Urothelium cell line (cell line): ENCODE results near the gene ARFIP2.
"Not testable (repeated sequence)": the region's sequence is repeated elsewhere in the genome, so short reads cannot be mapped to it uniquely, and the experiment has no call there.

Source experiments
- DNase-seq: peaks from one replicate; pipeline ENCODE4 v3.0.0; 2011; ENCODE audit warnings: low spot score, mixed read lengths
- FAIRE-seq: peaks from 2 replicates; lab custom pipeline; 2011; peaks lifted over from hg19 to GRCh38; lab: Jason Lieb, UNC

The ARFIP2 gene

GRCh38 chr11:6481012-6481923 is at the start of gene ARFIP2, which contains the start of gene TIMM10B:
Gene ARFIP2 (minus strand): TSS chr11:6481331. CDS start chr11:6480421, 910 bp downstream.
Gene TIMM10B (plus strand): TSS chr11:6481501. CDS start chr11:6481517, 16 bp downstream.
- FAIRE-seq: peak; percentile 87
- DNase-seq: peak; percentile 99

DNA sequence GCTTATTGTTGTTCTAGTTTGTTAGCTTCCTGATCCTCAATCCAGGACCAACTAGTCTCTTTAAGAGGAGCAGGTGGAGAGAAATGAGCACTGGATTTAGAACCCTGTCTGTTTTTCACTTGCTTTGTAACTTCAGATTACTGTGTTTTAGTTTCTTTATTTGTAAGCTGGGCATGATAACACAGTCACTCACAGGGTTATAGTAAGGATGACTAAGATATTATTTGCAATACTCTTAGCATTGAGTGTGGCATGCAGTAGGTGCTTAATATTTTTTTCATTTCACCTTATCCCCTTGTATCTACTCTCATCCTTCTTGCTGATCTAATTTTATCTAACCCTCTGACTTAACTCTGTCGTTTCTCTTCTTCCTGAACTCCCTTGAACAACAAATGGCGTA is 49.7 kb upstream of the ARFIP2 start:
- DNase-seq (no peak), FAIRE-seq (no peak)

GRCh38 chr11:6529266-6529665 is 48.1 kb upstream of the ARFIP2 start:
- FAIRE-seq: no peak

GRCh38 chr11:6526411-6527135 is 45.4 kb upstream of the ARFIP2 start:
- no peak for DNase-seq
- FAIRE-seq: no peak

More at GRCh38 chr11:6529266-6529665, 48.1 kb upstream of the ARFIP2 start:
- DNase-seq: no peak

DNA sequence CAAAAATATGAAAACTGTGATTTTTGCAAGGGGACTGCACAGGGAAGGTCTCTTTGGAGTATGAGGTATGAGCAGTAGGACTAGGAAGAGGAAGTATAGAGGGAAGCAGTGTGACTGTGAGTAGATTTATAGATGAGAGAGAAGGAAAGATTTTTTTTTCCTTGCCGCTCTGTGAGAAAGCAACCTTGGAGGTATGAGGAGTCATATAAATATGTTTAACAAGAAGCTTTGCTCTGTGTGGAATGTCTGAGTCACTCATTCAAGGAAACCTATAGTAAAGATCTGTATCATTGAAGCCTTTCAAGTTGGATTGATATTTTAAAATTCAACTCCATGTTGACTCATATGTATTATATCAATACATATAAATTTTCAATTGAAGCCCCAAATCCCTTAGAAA is 42.1 kb upstream of the ARFIP2 start:
- FAIRE-seq: no peak
- DNase-seq: no peak

DNA sequence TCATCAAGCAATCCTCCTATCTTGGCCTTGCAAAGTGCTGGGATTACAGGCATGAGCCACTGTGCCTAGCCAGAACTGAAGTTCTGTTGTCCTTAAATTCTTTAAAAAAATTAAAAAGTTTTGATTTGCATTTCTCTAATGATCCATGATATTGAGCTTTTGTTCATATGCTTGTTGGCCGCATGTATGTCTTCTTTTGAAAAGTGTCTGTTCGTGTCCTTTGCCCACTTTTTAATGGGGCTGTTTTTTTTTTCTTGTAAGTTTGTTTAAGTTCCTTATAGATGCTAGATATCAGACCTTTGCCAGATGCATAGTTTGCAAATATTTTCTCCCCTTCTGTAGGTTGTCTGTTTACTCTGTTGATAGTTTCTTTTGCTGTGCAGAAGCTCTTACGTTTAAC is 40.8 kb upstream of the ARFIP2 start:
- not testable (repeated sequence) for FAIRE-seq, DNase-seq

DNA sequence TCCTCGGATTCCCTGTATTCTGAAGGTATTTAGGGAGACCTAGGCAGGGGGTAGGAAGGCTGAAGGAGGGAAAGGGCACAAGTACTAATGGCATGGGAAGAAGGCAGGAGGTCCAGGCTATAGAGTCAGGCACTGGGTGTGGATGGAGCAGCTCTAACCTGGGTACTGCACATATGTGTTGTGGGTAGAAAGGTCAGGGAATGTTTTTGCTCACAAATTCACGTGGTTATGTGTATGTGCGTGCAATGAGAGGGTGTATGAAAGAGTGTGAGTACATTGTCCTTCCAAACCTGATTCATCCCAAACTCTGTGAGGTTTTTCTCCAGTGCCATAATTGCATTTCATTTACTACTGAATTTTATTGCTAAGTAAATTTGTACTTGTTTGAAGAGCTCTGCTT is 39.1 kb upstream of the ARFIP2 start:
- FAIRE-seq: no peak
- no peak for DNase-seq

DNA sequence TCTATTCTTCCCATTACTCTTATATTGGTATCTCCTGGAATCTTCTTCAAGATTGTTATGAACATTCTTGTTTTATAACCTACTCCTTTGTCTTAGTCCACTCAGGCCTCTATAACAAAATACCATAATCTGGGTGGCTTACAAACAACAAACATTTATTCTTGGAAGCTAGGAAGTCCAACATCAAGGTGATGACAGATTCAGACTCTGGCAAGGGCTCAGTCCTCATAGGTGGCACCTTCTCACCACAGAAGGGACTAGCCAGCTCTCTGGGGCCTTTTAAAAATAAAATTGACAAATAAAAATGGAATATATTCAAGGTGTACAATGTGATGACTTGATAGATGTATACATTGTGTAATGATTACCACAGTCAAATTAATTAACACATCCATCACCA is 35.7 kb upstream of the ARFIP2 start:
- FAIRE-seq: no peak

DNA sequence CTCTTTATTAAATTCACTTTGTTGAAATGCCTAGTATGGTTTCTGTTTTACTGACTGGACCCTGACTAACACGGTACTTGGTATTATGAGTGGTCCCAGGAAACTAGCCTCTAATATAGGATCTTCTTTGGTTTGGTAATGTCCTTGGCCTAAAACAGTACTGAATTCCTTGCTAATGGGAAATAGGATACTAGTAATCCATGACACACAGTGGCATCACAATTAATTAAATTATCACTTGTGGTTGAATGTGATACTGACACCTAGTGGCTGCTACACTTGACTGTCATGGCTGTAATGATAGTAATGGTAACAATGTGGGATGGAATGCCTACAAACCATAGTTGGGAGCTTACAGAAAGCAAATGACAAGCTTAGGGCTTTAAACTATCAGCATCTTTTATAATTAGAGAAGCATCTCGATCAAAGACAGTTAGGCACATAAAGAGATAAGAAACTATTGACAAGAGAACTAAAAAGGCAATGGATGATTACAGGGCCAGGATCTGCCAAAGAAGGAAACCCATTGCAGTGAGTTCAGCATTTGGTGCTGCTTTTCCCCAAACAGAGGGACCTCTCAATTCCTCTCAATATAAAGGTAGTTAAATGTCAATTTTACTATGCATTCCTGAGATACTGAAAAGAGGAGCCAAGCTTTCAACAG is 24.6 kb upstream of the ARFIP2 start:
- peak; percentile 37 for DNase-seq

More for the DNA sequence above, 35.7 kb upstream of the ARFIP2 start:
- no peak for DNase-seq

GRCh38 chr11:6504166-6504565 is 23.0 kb upstream of the ARFIP2 start:
- DNase-seq: no peak
- no peak for FAIRE-seq

More for the DNA sequence above, 24.6 kb upstream of the ARFIP2 start:
- peak; percentile 58 for FAIRE-seq

DNA sequence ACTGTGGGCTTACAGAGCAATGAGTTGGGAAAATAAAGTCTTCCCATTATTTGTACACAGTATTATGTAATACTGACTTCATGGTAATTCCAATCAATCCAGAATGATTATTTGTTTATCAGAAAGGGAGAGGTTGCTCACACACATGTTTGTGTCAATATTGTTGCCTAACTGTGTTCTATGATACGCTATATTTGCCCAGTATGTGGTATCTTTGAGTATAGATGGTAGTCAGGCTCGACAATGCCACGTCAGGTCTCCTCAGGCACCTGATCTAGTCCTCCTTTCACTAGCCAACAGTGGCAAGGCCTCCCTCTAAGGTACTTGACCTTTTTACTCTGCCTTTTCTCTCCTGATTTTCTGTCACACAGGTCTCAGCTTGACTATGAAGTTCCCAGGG is 21.3 kb upstream of the ARFIP2 start:
- DNase-seq: no peak
- FAIRE-seq: no peak

GRCh38 chr11:6498544-6498943 is 17.4 kb upstream of the ARFIP2 start:
- no peak for FAIRE-seq
- no peak for DNase-seq

GRCh38 chr11:6498121-6498520 is 17.0 kb upstream of the ARFIP2 start:
- no peak for FAIRE-seq
- DNase-seq: no peak

GRCh38 chr11:6497069-6497839 is 16.1 kb upstream of the ARFIP2 start, which contains the start of gene DNHD1:
Gene DNHD1 (plus strand): TSS chr11:6497280. CDS start chr11:6498216, 936 bp downstream.
- FAIRE-seq: no peak
- no peak for DNase-seq

GRCh38 chr11:6489306-6489705 is 8.2 kb upstream of the ARFIP2 start:
- FAIRE-seq (no peak), DNase-seq (no peak)

DNA sequence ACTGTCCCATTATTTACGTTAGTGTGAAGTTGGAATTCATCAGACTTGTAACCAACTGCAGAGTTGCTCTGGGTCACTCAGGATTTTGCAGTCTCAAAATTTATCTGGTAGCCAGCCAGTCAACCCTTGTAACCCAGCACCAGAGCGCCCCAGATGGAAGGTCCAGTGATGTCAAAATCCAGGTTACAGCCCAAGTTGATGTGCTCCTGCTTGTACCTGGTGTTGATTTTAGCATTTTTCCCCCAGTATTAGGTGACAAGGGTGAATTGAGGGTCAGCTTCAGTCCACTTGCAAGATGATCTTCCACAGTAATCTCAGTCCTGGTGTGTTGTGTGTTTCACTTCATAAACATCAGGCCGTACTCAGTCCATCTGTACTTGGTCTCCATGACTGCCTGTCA is 7.7 kb upstream of the ARFIP2 start:
- FAIRE-seq (no peak), DNase-seq (no peak)

GRCh38 chr11:6488342-6488741 is 7.2 kb upstream of the ARFIP2 start:
- DNase-seq (no peak), FAIRE-seq (no peak)

DNA sequence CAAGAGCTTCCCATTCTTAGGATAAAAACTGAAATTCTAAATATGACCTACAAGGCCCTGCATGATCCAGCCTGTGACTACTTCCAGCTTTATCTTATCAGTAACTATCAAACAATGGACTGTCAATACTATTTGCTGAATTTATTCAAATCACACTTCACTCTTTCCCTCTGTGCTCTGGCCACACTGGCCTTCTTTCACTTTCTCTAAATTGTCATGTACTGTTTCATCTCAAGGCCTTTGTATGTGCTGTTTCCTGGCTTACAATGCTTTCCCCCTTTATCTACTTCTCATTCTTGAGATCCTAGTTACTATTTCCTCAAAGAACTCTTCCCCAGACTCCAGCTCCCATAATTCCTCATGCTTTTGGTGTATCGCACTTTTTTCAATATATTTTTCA is 5.8 kb upstream of the ARFIP2 start:
- DNase-seq: no peak
- no peak for FAIRE-seq

DNA sequence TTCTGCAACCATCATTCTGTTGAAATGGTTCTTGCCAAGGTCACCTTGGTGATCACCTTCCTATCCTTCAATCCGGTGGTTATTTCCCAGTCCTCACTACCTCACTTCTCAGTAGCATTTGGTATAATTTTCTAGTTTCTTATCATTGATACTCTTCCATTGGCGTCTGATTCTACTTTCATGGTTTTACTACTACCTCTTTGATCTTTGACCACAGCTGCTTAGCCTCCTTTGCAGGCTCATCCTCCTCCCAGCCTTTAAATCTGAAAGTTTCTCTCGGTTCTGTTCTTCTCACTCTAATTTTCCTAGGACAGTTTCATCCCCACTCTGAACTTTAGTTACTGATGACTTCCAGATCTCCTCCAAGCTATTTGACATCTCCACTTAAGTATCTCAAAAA is 5.1 kb upstream of the ARFIP2 start:
- no peak for FAIRE-seq
- no peak for DNase-seq

- DNase-seq: no peak
- FAIRE-seq: no peak
These were observed 4.5 kb upstream of the ARFIP2 start for GRCh38 chr11:6485661-6486060.
